A204.1 (cell line): ENCODE data around the gene TOMM70.

ENCODE experiments used
- FAIRE-seq: peaks from 2 replicates; lab custom pipeline; 2012; peaks lifted over from hg19 to GRCh38; lab: Jason Lieb, UNC

TOMM70 gene

DNA sequence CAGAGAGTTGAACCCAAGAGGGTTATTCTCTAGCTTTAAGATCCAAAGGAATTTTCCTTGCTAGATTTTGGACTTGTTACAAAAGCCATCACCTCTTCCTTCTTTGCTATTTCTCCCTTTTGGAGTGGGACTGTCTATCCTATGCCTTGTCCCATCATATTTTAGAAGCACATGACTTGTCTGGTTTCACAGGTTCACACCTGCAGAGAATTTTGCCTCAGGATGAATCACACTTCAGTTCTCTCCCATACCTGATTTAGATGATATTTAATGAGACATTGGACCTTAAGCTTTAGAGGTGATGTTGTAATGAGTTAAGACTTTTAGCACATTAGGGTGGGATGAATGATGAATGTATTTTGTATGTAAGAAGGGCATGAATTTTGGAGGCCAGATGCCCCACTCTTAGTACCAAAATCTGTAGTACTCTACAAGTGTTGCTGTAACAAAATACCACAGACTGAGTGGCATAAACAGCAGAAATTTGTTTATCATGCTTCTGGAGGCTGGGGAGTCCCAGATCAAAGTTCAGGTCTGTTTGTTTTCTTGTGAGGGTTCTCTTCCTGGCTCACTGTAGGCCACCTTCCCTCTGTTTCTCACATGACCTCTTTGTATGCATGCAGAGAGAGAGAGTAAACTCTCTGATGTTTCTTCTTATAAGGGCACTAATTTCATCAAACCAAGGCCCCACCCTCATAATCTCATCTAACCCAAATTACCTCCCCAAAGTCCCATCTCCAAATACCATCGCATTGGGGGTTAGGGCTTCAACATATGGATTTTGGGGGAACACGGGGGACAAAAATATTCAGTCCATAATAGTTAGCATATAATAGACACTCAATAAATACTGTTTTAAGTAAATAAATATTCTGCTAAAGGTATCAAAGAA lies 10.4 kb upstream of the TOMM70 start:
- FAIRE-seq = no peak

DNA sequence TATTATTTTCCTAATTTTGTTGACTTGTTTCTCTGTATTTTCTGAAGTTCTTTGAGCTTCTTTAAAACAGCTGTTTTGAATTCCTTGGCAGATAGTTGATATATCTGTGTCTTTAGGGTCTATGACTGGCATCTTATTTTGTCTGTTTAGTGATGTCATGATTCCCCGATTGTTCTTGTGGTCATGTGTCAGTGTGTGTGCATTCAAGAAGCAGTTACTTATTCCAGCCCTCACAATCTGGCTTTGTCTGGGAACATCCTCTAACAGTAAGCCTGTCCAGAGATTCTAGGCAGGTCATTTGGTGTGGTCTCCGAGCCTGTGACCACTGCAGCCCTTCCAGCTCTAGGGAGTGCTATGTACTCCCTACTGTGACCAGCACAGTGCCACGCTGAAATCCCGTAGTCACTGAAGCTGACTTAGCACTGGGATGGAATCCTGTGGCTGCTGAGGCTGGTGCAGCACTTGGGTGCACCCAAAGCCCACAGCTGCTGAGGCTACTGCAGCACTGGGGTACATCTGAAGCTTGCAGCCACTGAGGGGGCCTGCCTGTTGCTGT lies 7.2 kb upstream of the TOMM70 start:
- no peak for FAIRE-seq

DNA sequence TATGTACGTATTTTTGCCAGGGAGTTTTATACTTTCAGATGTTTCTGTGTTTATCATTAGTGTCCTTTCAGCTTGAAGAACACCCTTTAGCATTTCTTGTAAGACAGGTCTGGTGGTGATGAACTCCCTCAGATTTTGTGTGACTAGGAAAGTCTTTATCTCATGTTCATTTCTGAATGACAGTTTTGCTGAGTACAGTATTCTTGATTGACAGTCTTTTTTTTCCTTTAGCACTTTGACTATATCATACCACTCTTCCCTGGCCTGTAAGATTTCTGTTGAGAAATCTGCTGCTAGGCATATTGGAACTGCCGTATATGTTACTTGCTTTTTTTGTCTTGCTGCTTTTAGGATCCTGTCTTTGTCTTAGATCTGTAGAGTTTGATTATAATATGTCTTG lies 6.3 kb upstream of the TOMM70 start:
- FAIRE-seq = no peak

DNA sequence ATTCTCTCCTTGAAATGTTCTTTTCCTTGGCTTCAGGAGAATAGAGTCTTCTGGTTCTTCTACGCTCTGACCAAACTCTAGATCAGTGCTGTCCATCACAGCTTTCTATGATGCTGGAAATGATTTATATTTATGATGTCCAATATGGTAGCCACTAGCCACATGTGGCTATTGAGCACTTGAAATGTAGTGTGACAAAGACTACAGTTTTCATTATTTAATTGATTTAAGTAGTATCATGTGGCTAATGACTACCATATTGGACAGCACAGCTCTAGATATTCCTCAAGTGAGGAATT lies 3.3 kb upstream of the TOMM70 start:
- no peak for FAIRE-seq

DNA sequence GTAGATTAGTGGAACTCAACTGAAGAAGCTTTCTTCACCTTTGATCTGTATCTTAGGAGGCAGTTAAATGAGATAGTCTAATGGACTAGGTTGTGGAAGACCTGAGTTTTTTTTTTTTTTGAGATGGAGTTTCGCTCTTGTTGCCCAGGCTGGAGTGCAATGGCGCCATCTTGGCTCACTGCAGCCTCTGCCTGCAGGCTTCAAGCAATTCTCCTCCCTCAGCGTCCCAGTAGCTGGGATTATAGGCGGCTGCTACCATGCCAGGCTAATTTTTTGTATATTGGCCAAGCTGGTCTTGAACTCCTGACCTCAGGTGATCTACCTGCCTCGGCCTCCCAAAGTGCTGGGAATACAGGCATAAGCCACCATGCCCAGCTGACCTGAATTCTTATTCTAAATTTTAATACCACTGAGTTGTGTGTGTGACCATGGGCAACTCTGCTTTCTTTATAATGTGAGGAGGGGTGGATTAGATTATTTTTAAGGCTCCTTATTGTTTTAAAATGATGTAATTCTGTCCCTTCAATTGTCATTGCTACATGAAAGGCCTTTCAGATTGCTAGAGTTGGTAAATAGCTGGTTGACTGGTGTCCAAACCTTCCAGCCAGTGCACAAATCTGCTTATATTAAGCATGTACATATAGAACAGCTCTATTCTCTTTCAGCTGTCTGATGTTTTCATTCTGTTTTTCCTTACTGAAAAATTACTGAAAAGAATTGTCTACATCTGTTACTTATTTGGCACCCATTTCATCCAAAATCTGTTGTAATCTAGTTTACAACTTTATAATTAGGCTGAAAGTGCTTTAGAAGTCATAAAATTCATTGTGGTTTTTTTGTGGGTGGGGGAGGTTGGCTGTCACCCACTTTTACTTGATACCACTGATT lies 2.7 kb upstream of the TOMM70 start:
- no peak for FAIRE-seq

DNA sequence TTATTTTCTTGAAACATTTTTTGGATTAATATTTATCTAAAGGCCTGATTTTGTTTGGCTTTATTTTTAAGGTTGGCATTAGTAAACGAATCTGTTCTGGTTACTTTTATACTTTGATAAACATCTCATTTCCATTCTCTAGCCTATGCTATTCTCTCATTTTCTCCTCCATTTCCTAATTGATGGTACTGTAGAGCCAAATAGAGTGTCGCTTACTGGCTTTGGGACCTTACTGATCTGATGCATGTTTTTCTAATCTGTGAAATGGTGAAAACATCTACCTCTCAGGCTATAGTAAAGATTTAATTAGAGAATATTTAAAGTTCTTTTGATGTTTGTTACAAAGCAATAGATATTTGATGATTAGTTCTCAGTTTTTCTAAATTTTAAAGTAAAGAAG lies 2.0 kb upstream of the TOMM70 start:
- peak; percentile 59 for FAIRE-seq

DNA sequence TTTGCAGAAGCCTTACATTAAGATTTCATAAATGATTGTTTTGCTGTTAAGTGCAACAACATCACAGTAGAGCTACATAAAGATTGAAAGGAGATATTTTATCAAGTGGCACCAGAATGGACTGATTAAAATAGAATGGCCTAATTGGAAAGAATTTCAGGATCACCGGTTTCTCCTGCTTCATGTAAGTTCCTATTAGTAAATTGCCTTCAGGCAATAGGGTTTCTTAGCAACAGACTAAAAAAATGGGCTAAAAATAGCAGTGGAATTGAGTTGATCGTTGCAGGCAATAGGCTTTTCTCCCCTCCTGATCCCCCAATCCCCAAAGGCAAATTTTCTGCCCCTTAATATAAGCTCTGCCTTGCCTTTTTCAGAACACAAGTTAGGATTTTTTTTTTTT lies 1.4 kb upstream of the TOMM70 start:
- FAIRE-seq = peak; percentile 82

DNA sequence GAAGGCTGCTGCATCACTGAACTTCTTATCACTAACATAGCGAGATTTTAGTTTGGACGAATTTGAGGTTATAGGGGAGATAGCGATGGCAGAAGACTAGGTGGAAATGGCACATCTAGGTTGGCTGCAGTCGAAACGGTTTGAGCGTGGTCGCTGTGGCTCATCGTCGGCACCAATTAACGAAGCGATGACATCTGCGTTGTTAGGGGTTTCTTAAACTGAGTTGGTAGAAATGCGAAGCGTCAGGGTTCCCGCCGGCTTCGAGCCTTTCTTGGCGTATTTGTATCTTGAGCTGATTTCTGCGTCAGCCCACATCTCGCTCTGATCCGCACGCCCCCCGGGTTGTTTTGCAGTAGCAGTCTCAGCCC lies 769 bp upstream of the TOMM70 start:
- no peak for FAIRE-seq

DNA sequence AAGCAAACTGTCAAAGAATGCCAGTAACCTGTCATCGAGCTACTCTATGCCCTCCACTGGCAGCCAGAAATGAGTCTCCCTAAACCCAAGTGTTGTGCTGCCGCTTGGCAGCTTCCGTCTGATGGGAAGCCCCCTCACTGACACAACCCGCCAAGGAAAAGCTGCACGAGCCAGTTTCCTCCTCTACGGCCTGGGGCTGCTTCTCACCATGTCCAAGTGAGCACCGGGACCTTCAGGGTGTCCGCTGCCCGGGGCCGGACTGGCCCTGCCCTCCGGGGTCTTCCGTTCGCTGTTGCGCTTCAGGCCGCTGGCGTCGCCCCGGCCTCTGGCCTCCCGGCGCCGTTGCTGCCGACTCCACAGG lies 490 bp downstream of the TOMM70 start:
- no peak for FAIRE-seq

DNA sequence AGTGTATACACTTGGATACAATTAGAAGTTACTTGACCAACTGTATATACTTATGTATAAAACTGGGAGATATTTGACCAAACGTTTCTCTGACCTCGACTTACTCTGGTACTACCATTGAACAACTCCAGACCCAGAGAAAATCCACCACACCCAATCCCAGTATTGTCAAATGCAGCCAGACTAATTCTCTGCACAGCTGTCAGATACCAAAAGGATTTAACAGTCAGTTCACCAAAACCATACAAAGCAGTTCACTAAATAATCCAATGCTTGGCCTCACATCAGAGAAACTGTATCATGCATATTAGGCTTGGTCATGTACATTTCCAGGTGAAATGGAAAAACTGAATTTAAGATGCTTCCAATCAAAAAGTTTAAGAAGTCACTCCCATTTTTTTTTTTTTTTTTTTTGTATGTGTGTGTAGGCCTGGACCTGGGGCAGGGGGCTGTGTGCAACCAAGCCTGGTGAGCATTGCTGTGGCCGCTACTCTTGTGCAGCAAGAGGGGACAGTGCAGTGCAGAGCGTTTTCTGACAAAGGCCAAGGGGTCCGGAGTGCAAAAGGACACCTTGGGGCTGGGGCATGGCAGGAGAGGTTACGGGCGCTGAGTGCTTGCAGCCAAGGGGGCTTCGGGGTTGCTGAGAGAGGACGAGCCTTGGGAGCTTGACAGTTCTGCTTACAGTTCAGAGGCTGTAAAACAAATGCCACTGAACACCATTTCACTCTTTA lies 1.4 kb downstream of the TOMM70 start:
- FAIRE-seq = no peak

DNA sequence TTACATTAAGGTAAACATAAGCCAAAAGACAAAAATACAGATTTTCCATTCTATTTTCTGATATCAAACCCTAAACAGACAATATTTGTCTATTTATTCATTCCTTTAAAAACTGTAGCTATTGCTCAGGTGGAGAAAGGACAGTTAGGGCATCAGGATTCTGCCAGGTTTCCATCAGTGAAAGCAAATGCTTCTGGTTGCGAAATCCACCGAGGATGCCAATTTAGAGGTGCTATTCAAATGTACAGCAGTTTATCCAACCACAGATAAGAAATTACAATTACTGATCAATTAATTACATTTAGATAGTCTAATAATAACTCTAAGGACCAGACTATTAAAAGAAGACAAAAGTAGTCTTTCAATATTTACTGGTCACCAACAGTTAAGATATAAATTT lies 3.9 kb downstream of the TOMM70 start:
- no peak for FAIRE-seq

DNA sequence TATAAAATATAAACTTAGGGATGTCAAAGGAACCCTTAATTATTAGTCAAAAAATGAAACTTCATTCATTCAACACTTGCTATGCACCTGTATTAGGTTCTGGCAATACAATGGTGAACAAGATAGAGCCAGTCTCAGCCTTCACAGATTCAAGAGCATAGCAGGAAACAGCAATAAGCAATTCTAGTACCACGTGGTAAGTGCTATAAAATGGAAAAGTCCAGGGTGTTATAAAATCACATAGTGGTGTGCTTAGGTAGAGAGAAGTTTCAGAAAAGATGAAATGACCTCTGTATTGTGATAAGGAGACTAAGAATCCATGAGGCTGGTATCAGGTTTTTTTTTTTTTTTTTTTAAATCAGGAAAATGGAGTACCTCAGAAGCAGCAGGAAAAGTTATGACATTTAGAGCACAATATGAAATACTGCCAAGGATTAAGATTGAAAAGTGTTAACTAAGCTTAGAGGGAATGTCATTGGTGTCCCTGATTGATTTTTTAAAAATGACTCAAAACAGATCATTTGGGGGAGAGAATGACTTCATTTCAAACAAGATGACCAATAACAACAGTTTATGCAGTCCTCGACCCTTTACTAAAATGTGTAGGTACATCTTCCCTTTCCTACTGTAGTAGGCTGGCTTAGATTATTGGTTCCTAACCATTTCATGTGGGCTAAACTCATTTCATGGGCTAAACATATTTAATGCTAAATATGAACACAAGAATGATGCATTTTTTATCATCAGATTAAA lies 5.0 kb downstream of the TOMM70 start:
- FAIRE-seq = no peak

DNA sequence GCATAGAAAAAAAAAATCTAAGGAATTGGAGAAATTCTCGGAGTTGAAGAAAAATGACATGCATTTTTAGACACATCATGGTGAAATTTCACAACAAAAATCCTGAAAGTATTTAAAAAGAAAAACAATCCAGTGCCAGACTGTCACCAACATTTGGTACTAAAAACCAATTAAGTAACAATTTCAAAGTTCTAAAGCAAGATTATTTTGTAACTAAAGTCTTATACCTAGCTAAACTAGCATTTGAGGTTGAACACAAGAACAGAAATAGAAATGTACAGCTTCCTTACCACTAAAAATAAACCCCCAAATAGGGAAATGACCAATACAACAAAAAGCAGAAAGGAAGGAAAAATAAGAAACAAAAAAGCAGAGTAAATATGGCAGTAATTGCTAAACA lies 11.9 kb downstream of the TOMM70 start:
- no peak for FAIRE-seq

DNA sequence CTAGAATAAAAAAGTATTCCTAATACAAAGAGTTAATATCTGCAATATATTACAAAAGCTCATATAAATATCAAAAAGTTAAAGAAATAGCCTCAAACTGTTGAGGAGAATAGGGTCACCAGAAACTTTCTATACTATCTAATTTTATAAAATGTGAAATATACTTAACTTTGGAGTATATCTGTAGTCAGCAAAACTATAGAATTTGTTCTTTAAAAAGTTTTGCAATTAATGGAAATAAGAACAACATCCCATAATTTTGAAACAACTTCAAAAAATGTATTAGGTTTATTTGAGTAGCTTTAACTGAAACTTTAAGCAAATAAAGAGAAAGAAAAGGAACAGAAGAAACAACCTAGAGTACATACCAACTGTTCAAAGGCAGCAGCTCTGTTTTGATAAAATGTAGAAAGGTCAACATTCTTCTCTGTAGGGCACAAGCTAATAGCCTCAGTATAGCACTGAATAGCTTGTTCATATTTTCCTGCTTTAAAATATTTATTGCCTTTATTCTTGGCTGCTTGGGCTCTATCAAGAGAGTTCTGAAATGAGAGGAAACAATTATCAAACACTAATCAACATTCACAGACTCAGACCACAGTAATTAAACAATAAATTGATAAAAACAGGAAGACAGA lies 14.3 kb downstream of the TOMM70 start:
- peak; percentile 66 for FAIRE-seq

DNA sequence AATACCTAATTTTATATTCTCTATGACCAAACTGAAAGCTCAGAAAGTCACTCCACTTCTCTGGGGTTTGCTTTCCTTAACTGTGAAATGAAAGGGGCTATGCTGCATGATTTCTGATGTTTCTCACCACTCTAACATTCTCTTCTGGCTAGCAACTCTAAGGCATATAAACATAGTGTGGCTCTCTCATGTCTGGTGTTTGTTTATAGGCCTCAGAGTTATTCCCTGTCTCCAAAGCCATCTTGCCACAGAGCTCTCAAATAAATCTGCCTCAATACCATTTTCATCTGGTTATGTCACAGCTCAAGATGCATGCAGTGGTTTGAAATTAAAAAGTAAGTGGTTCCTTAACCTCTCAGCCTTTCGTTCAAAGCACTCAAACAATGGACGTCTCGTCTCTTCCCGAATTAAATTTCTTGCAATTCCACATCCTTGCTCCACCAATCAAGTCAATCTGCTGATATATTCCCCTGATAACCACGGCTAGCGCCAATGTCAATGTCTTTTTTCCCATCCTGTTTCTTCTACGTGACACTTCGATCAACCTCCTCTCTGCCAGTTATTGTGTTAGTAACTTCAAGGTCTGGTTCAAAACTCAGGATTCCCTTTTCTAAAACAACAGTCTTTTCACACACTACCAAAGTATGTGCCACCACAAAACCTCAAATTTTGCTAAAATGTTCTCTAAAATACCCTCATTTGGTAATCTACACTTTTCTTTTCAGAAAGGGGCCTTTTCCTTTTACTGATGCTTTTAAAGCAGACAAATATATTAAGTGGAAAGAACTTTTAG lies 16.0 kb downstream of the TOMM70 start:
- FAIRE-seq = no peak

DNA sequence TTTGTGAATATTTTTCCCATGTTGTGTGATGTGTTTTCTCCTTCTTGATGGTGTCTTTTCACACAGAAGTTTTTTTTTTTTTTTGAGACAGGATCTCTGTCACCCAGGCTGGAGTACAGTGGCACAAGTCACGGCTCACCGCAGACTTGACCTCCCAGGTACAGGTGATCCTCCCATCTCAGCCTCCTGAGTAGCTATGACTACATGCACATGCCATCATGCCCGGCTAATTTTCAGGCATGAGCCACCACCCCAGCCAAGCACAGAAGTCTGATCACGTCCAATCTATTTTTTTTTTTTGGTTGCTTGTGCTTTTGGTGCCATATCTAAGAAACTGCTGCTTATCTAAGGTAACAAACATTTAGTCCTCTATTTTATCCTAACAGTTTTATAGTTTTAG lies 24.6 kb downstream of the TOMM70 start:
- FAIRE-seq = no peak

DNA sequence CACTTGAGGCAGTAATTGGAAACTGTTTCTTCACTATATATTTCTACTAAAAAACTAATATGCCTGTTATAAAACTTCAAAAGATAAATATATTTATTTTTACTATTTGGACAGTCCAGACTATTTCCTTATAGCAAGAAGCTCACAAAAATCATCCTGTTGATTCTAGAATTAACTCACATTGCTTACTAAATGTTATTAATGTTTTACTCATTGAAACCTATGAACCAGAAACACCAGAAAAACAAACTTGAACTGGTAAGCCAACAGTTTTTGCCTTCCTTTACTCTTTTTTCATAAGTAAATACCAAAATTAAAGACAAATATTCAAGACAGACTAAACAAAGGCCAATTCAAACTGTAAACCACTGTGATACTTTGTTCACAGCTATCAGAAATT lies 26.4 kb downstream of the TOMM70 start:
- FAIRE-seq = no peak

DNA sequence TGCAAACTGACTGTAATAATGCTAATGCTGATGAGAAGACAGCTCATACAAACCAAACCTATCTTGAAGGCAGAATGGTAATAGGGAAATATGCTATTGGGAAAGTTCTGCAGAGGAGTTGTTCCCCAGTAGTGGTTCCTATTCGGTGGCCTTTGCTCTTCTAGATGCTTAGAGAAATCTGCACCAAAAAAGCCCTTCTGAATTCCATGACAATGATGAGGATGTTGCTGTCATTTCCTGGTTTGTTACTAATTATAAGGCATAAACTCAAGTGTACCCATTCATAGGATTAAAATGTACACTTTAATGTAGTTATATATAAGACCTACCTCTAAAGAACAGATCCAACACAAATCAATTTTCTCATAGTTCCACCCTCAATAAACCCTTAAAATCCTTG lies 30.1 kb downstream of the TOMM70 start:
- FAIRE-seq = no peak

DNA sequence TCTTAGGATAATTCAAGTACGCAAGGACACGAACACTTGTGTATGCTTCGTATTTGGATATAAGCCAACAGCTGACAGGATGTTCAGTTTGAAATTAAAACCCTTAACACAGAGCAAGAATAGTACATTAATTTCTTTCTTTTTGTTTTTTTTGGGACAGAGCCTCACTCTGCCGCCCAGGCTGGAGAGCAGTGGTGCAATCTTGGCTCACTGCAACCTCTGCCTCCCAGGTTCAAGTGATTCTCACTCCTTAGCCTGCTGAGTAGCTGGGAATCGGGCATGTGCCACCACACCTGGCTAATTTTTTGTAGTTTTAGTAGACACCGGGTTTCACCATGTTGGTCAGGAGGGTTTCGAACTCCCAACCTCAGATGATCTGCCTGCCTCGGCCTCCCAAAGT lies 32.4 kb downstream of the TOMM70 start:
- FAIRE-seq = no peak

DNA sequence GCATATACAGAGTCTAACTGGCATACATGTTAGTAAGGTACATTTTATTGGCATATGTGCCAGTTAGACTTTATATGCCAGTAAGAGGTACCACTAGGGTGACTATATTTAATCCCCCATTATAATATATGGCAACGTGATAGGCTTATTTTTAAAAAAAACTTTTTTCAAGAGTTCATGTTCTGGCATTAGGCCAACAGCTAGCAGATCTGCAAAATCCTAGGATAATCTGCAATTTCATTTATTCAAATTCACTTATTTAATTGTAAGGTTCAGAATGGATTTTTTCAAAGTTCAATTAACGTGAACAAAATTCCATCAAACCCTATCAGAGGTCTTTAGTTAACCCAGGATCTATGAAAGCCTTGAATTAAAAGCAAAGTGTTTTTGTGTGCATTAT lies 34.5 kb downstream of the TOMM70 start:
- no peak for FAIRE-seq

DNA sequence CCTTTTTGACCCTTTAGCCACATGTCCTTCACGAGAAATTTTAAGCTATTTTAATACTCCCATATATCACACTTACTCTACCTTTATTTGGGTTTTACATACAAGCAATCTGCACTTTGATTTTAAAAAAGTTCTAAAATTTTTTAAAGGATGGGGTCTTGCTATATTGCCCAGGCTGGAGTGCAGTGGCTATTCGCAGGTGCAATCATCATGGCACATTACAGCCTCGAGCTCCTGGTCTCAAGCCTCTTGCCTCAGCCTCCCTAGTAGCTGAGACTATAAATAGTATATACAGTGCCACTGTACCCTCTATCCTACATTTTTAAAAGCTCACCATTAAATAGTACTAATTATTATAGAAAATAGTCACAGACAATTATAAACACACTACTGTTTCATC lies 36.5 kb downstream of the TOMM70 start:
- no peak for FAIRE-seq
